Neuronal stem cell (in vitro differentiated cells): Measurements from ENCODE around the gene NPTN.

Source experiments
- DNase-seq: peaks from one replicate; pipeline ENCODE4 v3.0.0-alpha.2; 2013; ENCODE audit warnings: low spot score
- H2AFZ ChIP-seq: one replicate; pipeline ENCODE4 v1.6.1; 2013; ENCODE audit warnings: mild to moderate bottlenecking, low read length, inconsistent platforms
- H2AK5ac ChIP-seq: 2 replicates; pipeline ENCODE4 v1.6.1; 2013; ENCODE audit warnings: low read depth, mild to moderate bottlenecking, inconsistent platforms, low read length, moderate library complexity, mixed read lengths
- H2BK120ac ChIP-seq: 2 replicates; pipeline ENCODE4 v1.6.1; 2013; ENCODE audit warnings: low read depth, mild to moderate bottlenecking, inconsistent platforms, low read length, moderate library complexity, mixed read lengths
- H2BK12ac ChIP-seq: one replicate; pipeline ENCODE4 v1.6.1; 2013; ENCODE audit warnings: low read length, inconsistent platforms
- H2BK15ac ChIP-seq: 2 replicates; pipeline ENCODE4 v1.6.1; 2013; ENCODE audit warnings: mild to moderate bottlenecking, low read length, inconsistent platforms, mixed read lengths
- H2BK5ac ChIP-seq: one replicate; pipeline ENCODE4 v1.6.1; 2013; ENCODE audit warnings: inconsistent platforms, mild to moderate bottlenecking, low read length, moderate library complexity
- H3K14ac ChIP-seq: one replicate; pipeline ENCODE4 v1.6.1; 2013; ENCODE audit warnings: low read length, inconsistent platforms
- H3K18ac ChIP-seq: 2 replicates; pipeline ENCODE4 v1.6.1; 2013; ENCODE audit warnings: low read length, inconsistent platforms
- H3K23ac ChIP-seq: 2 replicates; pipeline ENCODE4 v1.6.1; 2013; ENCODE audit warnings: low read depth, mild to moderate bottlenecking, mixed read lengths, low read length, inconsistent platforms; ENCODE audit not compliant: poor library complexity
- H3K27ac ChIP-seq: replicated peaks from 3 replicates; pipeline ENCODE4 v1.5.1; 2013; ENCODE audit warnings: low read length, inconsistent platforms
- H3K27me3 ChIP-seq, 3 experiments: 2 replicates each; pipeline ENCODE4 v1.6.1; 2013; ENCODE audit warnings: low read length in 3 of 3, mild to moderate bottlenecking in 2 of 3, inconsistent platforms in 1 of 3, low read depth in 1 of 3, mixed read lengths in 1 of 3, moderate library complexity in 1 of 3; ENCODE audit not compliant: control insufficient read depth in 3 of 3, insufficient read depth in 3 of 3
- H3K36me3 ChIP-seq, 2 donors: replicated peaks in 1 of 2; 2 replicates each; pipeline ENCODE4 v1.6.1; 2013; ENCODE audit warnings: low read length in 2 of 2; ENCODE audit not compliant: control insufficient read depth in 2 of 2, insufficient read depth in 2 of 2
- H3K4ac ChIP-seq: 2 replicates; pipeline ENCODE4 v1.6.1; 2013; ENCODE audit warnings: inconsistent platforms, mild to moderate bottlenecking, low read length, moderate library complexity
- H3K4me1 ChIP-seq, 2 donors: 1 replicate in 1 of 2; 2 replicates in 1 of 2; pipeline ENCODE4 v1.6.1; 2013; ENCODE audit warnings: low read length in 2 of 2, low read depth in 1 of 2; ENCODE audit not compliant: control insufficient read depth in 2 of 2, insufficient read depth in 1 of 2
- H3K4me2 ChIP-seq: one replicate; pipeline ENCODE4 v1.6.1; 2013; ENCODE audit warnings: mild to moderate bottlenecking, low read length, inconsistent platforms; ENCODE audit not compliant: insufficient read depth, poor library complexity, severe bottlenecking
- H3K4me3 ChIP-seq, 2 donors: 2 replicates each; pipeline ENCODE4 v1.5.1; 2013; ENCODE audit warnings: low read length in 2 of 2, mild to moderate bottlenecking in 2 of 2, inconsistent platforms in 1 of 2, moderate library complexity in 1 of 2
- H3K79me1 ChIP-seq: one replicate; pipeline ENCODE4 v1.6.1; 2013; ENCODE audit warnings: low read depth, mild to moderate bottlenecking, inconsistent platforms, low read length, moderate library complexity
- H3K9ac ChIP-seq: one replicate; pipeline ENCODE4 v1.6.1; 2013; ENCODE audit warnings: mild to moderate bottlenecking, low read depth, low read length, inconsistent platforms; ENCODE audit not compliant: poor library complexity
- H3K9me3 ChIP-seq, 2 donors: replicated peaks in 1 of 2; 2 replicates each; pipeline versions ENCODE3 to v1.6.1; 2013; ENCODE audit warnings: low read length in 2 of 2, mild to moderate bottlenecking in 2 of 2, inconsistent platforms in 1 of 2, low read depth in 1 of 2, mixed read lengths in 1 of 2, moderate library complexity in 1 of 2; ENCODE audit not compliant: control insufficient read depth in 2 of 2, insufficient read depth in 1 of 2
- H4K8ac ChIP-seq: one replicate; pipeline ENCODE4 v1.6.1; 2013; ENCODE audit warnings: low read depth, mild to moderate bottlenecking, inconsistent platforms, low read length, moderate library complexity
- H4K91ac ChIP-seq: one replicate; pipeline ENCODE4 v1.6.1; 2013; ENCODE audit warnings: low read length, low read depth, mild to moderate bottlenecking, inconsistent platforms; ENCODE audit not compliant: poor library complexity
- WGBS, 2 donors: extraction: QIAGEN DNeasy Blood & Tissue Kit; methylation state at CpG; one replicate each; pipeline ENCODE4 v1.1.7; 2013; ENCODE audit warnings: missing lambda C conversion rate in 2 of 2, mixed read lengths in 1 of 2; ENCODE audit not compliant: insufficient read length in 2 of 2, insufficient replicate concordance in 1 of 2; ENCODE audit errors: extremely low coverage in 2 of 2; 5-methylcytosine and 5-hydroxymethylcytosine counted together

The NPTN gene

DNA sequence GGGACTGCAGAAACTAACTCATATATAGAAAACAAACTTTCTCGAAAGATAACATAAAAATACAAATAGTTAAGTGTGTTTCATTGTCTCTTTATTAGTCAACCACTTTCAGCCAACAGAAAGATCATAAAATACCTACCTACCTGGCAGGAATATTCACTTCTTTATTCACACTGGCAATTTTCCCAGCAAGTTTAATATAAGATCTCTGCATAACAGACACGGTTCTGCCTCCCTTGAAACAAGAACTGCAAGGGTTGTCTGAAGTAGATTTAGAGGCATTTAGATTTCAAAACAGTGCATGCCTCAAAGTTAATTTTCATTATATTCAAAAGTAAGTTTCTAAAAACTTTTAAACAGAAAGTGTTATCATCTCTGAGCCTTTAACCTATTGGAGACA is 7.1 kb downstream of the NPTN start:
- Histone ChIP-seq H3K4me2 (no peak overlapping the region), H3K4me1 (peaks cover 5 to 17% of the 10 kb centered on the region in 2 donors), H3K79me1 (peaks cover 2% of the 10 kb centered on the region), H2AK5ac (no peak overlapping the region), H3K18ac (no peak overlapping the region), H3K27me3 (no peaks in the 10 kb centered on the region), H2AFZ (no peak overlapping the region), H3K27ac (no peak overlapping the region), H3K36me3 (no peaks in the 10 kb centered on the region), H3K4me3 (no peak overlapping the region), H3K9me3 (no peaks in the 10 kb centered on the region), H3K9ac (no peak overlapping the region), H2BK12ac (no peak overlapping the region), H2BK120ac (no peak overlapping the region), H3K4ac (no peak overlapping the region), H4K8ac (no peak overlapping the region), H2BK5ac (no peak overlapping the region), H3K23ac (no peak overlapping the region), H3K14ac (no peak overlapping the region), H4K91ac (no peak overlapping the region), H2BK15ac (no peak overlapping the region)
- WGBS, 2 donors: no CpG with 5 or more reads among the region's 2 CpGs
- no peak for DNase-seq

DNA sequence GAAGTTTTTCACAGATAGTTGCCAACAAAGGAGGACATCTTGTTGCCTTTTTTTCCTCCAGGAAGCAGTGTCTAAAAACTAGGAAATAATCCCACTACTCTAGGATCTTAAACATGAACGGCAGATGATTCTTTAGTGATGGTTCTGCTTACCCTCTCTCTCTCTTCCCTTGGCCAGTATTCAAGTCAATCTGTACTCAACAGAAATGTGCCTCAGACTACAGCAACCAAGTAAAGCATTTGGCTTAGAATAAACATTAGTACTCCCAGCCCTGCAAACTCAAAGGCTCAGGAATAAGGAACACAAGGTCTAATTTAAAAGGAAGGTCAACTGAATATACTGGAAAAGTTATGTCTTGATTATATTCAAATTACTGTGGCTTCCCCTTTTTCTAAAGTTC is 8.7 kb downstream of the NPTN start:
- H4K91ac ChIP-seq: no peak overlapping the region

DNA sequence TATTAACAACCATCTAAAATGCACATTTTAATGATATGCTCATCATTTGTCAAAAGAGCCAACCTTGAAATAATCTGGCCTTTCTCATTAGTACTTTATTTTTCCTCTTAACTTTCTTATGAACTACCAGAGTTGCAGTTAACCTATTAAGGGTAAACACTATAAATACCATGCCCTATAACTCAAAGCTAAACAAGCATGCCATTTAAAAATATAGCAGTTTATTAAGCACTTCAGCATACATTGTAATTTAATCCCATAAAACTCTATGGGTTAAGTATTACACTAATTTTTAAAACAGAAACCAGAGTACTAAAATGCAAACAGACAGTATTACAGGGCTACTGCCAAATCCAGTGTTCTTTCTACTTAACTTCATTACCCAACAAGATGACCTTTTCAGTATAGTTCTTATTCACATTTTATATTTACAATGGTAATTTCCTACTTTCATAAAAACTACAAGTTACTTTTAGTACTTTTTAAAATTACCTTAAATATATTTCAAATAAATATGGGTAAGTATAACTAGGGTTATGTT is 11.8 kb downstream of the NPTN start:
- Histone ChIP-seq H2BK12ac (no peak overlapping the region), H3K9me3 (no peaks in the 10 kb centered on the region), H2BK120ac (no peak overlapping the region), H2AK5ac (no peak overlapping the region), H4K8ac (no peak overlapping the region), H3K4me3 (no peak overlapping the region), H2BK15ac (no peak overlapping the region), H3K18ac (no peak overlapping the region), H2BK5ac (no peak overlapping the region), H3K27me3 (no peaks in the 10 kb centered on the region), H3K79me1 (no peaks in the 10 kb centered on the region), H3K4ac (no peak overlapping the region), H3K36me3 (no peaks in the 10 kb centered on the region), H3K4me2 (no peak overlapping the region), H3K9ac (no peak overlapping the region), H3K4me1 (peaks cover 4 to 9% of the 10 kb centered on the region in 2 donors), H3K23ac (no peak overlapping the region), H3K27ac (no peak overlapping the region), H2AFZ (no peak overlapping the region), H4K91ac (no peak overlapping the region), H3K14ac (no peak overlapping the region)
- no peak for DNase-seq

More for the DNA sequence above, 8.7 kb downstream of the NPTN start:
- Histone ChIP-seq H3K18ac (no peak overlapping the region), H2BK120ac (no peak overlapping the region), H3K27me3 (no peaks in the 10 kb centered on the region), H3K4me1 (peaks cover 2 to 7% of the 10 kb centered on the region in 2 donors), H2BK12ac (no peak overlapping the region), H3K4ac (no peak overlapping the region), H3K79me1 (peaks cover 2% of the 10 kb centered on the region), H3K36me3 (no peaks in the 10 kb centered on the region), H3K4me3 (no peak overlapping the region), H4K8ac (no peak overlapping the region), H3K4me2 (no peak overlapping the region), H2BK5ac (no peak overlapping the region), H2AK5ac (no peak overlapping the region), H3K27ac (no peak overlapping the region), H3K14ac (no peak overlapping the region), H3K9ac (no peak overlapping the region), H2AFZ (no peak overlapping the region), H3K9me3 (no peaks in the 10 kb centered on the region), H2BK15ac (no peak overlapping the region), H3K23ac (no peak overlapping the region)
- no peak for DNase-seq
- WGBS, 2 donors: no CpG with 5 or more reads among the region's 1 CpG

DNA sequence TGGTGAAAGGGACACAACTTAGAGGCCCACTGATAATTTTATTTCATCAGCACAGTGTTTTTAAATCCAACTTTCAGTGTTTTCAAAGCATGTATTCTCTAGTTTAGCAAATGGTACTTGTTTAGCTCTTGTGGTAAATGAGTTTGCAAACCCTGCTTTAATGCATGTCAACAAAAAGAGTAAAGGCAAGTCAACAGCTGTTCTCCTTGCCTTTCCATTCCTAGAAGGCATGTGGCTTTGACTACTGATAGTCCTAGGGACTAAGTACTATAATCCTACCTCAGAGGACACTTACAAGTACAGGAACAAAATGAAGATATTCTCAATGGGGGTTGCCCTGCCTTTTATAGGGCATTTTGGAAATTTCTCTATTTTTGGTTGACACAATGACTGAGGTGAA is 13.1 kb downstream of the NPTN start:
- Histone ChIP-seq H3K36me3 (no peaks in the 10 kb centered on the region), H3K18ac (no peak overlapping the region), H4K91ac (no peak overlapping the region), H3K4me3 (no peak overlapping the region), H2BK12ac (no peak overlapping the region), H2BK120ac (no peak overlapping the region), H3K4ac (no peak overlapping the region), H3K79me1 (no peaks in the 10 kb centered on the region), H3K9me3 (no peaks in the 10 kb centered on the region), H2AFZ (no peak overlapping the region), H2AK5ac (no peak overlapping the region), H3K4me2 (no peak overlapping the region), H3K4me1 (peaks cover 4 to 9% of the 10 kb centered on the region in 2 donors), H4K8ac (no peak overlapping the region), H3K23ac (no peak overlapping the region), H3K27ac (no peak overlapping the region), H3K14ac (no peak overlapping the region), H2BK15ac (no peak overlapping the region), H3K9ac (no peak overlapping the region), H2BK5ac (no peak overlapping the region), H3K27me3 (no peaks in the 10 kb centered on the region)
- no peak for DNase-seq
